NCI-H2029 (cell line): Measurements from ENCODE around the gene GALNT3.

Experiments
- DNase-seq: peaks from one replicate; lab custom pipeline; 2025; lab: John Stamatoyannopoulos, UW

The GALNT3 gene

GRCh38 chr2:165725421-165725820 is 68.6 kb downstream of the GALNT3 start:
- DNase-seq = no peak

- no peak for DNase-seq
Measured at GRCh38 chr2:165720511-165720910, 73.5 kb downstream of the GALNT3 start.

GRCh38 chr2:165718610-165719210 is 75.3 kb downstream of the GALNT3 start:
- no peak for DNase-seq

DNA sequence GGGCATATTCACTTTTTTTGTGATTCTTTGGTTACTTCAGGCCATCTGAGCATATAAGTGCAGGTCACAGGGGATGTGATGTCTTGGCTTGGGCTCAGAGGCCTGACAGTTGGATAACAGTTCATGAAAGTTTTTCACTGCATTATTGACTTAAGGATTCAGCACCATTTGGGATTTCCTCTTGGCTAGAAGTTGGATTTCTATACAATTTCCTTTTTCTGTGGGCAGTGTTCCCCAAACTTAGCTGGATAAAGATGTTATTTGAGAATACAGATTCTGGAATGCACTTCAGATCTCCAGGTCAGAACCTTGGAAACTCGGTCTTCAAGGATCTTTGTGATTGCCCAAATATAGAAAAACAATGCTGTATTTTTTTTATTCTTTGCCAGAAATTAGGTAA is 78.0 kb downstream of the GALNT3 start:
- no peak for DNase-seq

DNA sequence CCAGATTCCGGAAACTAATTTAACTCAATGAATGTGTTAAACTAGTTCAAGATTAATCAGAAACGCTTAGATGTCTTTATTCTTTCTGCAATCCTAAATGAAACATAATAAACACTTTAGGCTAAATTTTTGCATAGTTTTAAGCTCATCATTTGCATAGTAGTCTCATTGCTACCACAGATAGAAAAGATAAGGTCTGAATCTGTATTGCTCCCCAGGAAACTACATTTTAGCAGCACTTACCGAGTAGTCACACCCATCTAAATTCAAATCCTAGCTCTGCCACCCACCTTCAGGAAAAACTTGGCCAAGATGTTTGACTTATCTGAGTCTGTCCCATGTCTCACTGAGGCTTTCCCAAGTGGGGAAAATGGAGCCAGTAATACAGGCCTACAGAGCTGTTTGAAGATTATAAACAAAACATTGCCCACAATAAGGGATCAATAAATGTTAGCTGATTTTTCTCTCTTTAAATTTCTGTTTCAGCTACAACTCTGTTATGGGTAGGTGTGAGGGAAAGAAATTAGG is 87.0 kb downstream of the GALNT3 start:
- no peak for DNase-seq

GRCh38 chr2:165701147-165701546 is 92.9 kb downstream of the GALNT3 start:
- DNase-seq = no peak

DNA sequence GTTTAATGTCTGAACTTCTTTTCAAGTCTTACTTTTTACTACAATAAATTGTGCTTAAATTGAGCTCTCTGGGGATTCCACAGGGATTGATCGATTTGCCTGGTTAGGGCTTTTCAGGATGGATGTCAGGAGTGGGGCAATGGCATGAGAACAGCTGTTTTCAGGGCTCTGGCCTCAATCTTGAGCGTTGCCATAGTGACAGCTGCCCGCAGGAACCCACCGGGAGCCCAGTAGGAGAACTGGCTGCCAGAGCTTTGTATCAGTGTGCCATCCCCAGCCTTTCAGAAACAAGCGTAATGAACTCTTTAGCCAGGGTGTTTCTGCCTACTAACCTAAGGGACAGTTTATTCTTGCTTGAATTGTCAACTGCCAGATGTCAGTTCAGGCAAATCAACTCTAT is 93.5 kb downstream of the GALNT3 start:
- DNase-seq = no peak

GRCh38 chr2:165699946-165700345 is 94.1 kb downstream of the GALNT3 start:
- no peak for DNase-seq

DNA sequence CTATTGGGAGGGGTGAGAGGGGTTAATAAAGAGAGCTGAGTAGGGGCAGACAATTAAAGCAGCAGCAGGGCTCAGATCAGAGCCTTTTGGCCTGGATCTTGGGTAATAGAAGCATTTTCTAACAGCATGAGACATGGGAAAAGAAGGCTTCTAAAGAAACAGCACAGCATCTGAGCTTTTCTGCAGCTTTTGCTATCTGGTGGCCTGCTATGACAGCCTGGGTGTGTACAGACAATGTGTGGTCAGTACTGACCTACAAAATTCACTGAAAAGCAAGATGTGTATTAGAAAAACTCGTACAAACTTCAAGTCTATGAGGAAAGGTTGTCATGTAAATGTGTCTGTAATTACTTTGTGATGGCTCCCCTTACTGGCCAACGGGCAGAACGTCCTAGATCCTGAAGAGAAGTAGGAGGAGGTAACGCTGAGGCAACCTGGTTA is 95.6 kb downstream of the GALNT3 start:
- DNase-seq = peak; percentile 30

- DNase-seq = no peak
Measured at GRCh38 chr2:165697748-165698443, 96.2 kb downstream of the GALNT3 start.
